RPMI7951 (cell line): ENCODE measurements around the gene TSHZ2. TPM values are rescaled to one million over a fixed set of nuclear protein-coding genes. Genes with fewer than 3 reads are reported as not detected.

Experiments used
- DNase-seq: peaks from one replicate; pipeline ENCODE4 v3.0.0-alpha.2; 2012; ENCODE audit warnings: low read depth
- total RNA-seq: library from RNA; depleted of rRNA; stranded (reverse); fragments of >200 nt; shearing (Covaris generic); gene quantifications from 2 replicates; pipeline ENCODE4 v1.2.3, GENCODE V29; 2014

Gene TSHZ2
- total RNA-seq, 1 experiment from 2014 or later = 0.12 TPM

DNA sequence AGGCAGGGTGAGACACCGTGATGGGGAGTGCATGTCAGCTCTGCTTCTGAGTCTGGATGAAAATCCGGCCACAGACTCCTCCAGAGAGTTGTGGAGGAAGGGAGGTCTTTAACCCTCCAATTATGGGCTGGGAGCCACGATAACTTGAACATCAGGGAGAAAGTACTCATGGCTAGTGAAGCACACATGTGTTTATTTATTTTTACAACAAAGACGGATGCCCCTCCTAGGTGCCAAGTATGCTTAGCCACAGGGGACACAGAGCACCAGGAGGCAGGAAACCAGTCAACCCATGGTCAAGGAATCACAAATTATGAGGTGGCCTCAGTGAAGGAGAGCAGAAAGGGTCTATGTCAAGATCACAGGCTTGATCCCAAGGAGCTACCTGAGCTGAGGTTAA lies 567.4 kb downstream of the TSHZ2 start:
- peak; percentile 39 for DNase-seq
